ENCODE results near the gene NKG7. TPM values are rescaled to one million over a fixed set of nuclear protein-coding genes. Genes with fewer than 3 reads are reported as not detected.
"Not testable (repeated sequence)": the region's sequence is repeated elsewhere in the genome, so short reads cannot be mapped to it uniquely, and the experiment has no call there.

The NKG7 gene
- total RNA-seq, 3 donors from 2014 or later: 2.1 TPM; not detected in 2

- H3K4me1 ChIP-seq: peaks cover 0 to 3% of the 10 kb centered on the region in 2 donors
- intact Hi-C loops (cut with DNase I; ENCODE audit: low total_unique reads): no loop called here
- H3K27ac ChIP-seq: no peak overlapping the region
- H3K4me3 ChIP-seq: no peak overlapping the region
- DNase-seq (ENCODE audit: low spot score in 2 of 2): no peak
- H3K9me3 ChIP-seq: peaks cover 2 to 12% of the 10 kb centered on the region in 2 donors
- H3K36me3 ChIP-seq: no peaks in the 10 kb centered on the region
- H3K27me3 ChIP-seq: peaks cover 0 to 5% of the 10 kb centered on the region in 2 donors
- TF ChIP-seq CTCF (IDR thresholded peaks at IDR 0.05): peak in 1 of 3 donors; percentile 19
- no peak for TF ChIP-seq POLR2AphosphoS5 (IDR thresholded peaks at IDR 0.05)
Observed at GRCh38 chr19:51407511-51408131, 35.2 kb upstream of the NKG7 start.

- DNase-seq (ENCODE audit: low spot score in 2 of 2): no peak
- H3K4me3 ChIP-seq: no peak overlapping the region
- H3K36me3 ChIP-seq: no peaks in the 10 kb centered on the region
- H3K27me3 ChIP-seq: peaks cover 0 to 5% of the 10 kb centered on the region in 2 donors
- no peak overlapping the region for H3K27ac ChIP-seq
- H3K4me1 ChIP-seq: no peaks in the 10 kb centered on the region
- intact Hi-C loops (cut with DNase I; ENCODE audit: low total_unique reads): loop anchor here (5.0 kb wide), 1 partner anchor 125 kb away; no protein-coding TSS in a partner anchor
- TF ChIP-seq POLR2AphosphoS5 (IDR thresholded peaks at IDR 0.05): no peak
- no peak for TF ChIP-seq POLR2A (IDR thresholded peaks at IDR 0.05)
- no peak for TF ChIP-seq CTCF (IDR thresholded peaks at IDR 0.05)
- peaks cover 4 to 25% of the 10 kb centered on the region in 2 donors for H3K9me3 ChIP-seq
Observed at GRCh38 chr19:51402117-51402516, 29.7 kb upstream of the NKG7 start.

GRCh38 chr19:51399936-51400335, 27.5 kb upstream of the NKG7 start:
- not testable (repeated sequence) for H3K36me3 ChIP-seq; DNase-seq (ENCODE audit: low spot score in 2 of 2); H3K27me3 ChIP-seq; H3K27ac ChIP-seq; H3K4me1 ChIP-seq; H3K4me3 ChIP-seq
- peaks cover 4 to 20% of the 10 kb centered on the region in 2 donors for H3K9me3 ChIP-seq
- intact Hi-C loops (cut with DNase I; ENCODE audit: low total_unique reads): loop anchor here (2.0 to 5.0 kb wide), 2 partner anchors 63 to 123 kb away; no protein-coding TSS in a partner anchor

GRCh38 chr19:51399231-51399630, 26.8 kb upstream of the NKG7 start:
- H3K4me3 ChIP-seq: no peak overlapping the region
- H3K9me3 ChIP-seq: peaks cover 4 to 20% of the 10 kb centered on the region in 2 donors
- TF ChIP-seq CTCF (IDR thresholded peaks at IDR 0.05): no peak
- no peak for TF ChIP-seq POLR2AphosphoS5 (IDR thresholded peaks at IDR 0.05)
- TF ChIP-seq POLR2A (IDR thresholded peaks at IDR 0.05): no peak
- H3K4me1 ChIP-seq: no peaks in the 10 kb centered on the region
- intact Hi-C loops (cut with DNase I; ENCODE audit: low total_unique reads): loop anchor here (2.0 kb wide), 1 partner anchor 64 kb away; no protein-coding TSS in a partner anchor
- no peak overlapping the region for H3K27ac ChIP-seq
- no peak for DNase-seq (ENCODE audit: low spot score in 2 of 2)
- H3K27me3 ChIP-seq: no peaks in the 10 kb centered on the region
- no peaks in the 10 kb centered on the region for H3K36me3 ChIP-seq

- no peaks in the 10 kb centered on the region for H3K4me1 ChIP-seq
- TF ChIP-seq POLR2AphosphoS5 (IDR thresholded peaks at IDR 0.05): no peak
- TF ChIP-seq CTCF (IDR thresholded peaks at IDR 0.05): peak in 2 of 3 donors; percentile 14 to 29
- intact Hi-C loops (cut with DNase I; ENCODE audit: low total_unique reads): loop anchor here (2.0 kb wide), 1 partner anchor 65 kb away; no protein-coding TSS in a partner anchor
- no peak overlapping the region for H3K4me3 ChIP-seq
- no peaks in the 10 kb centered on the region for H3K27me3 ChIP-seq
- H3K27ac ChIP-seq: no peak overlapping the region
- H3K36me3 ChIP-seq: no peaks in the 10 kb centered on the region
- no peak for DNase-seq (ENCODE audit: low spot score in 2 of 2)
- peaks cover 4 to 18% of the 10 kb centered on the region in 2 donors for H3K9me3 ChIP-seq
Observed at GRCh38 chr19:51398096-51398704, 25.7 kb upstream of the NKG7 start.

GRCh38 chr19:51397453-51397852, 25.0 kb upstream of the NKG7 start:
- intact Hi-C loops (cut with DNase I; ENCODE audit: low total_unique reads); H3K36me3 ChIP-seq; DNase-seq (ENCODE audit: low spot score in 2 of 2); H3K4me3 ChIP-seq; H3K4me1 ChIP-seq; H3K27ac ChIP-seq; H3K27me3 ChIP-seq: not testable (repeated sequence)
- peaks cover under 1 to 11% of the 10 kb centered on the region in 2 donors for H3K9me3 ChIP-seq

Data from breast epithelium (tissue), 4 donors.